Peyer's patch (tissue), 4 donors: ENCODE measurements around the gene EDARADD. TPM values are rescaled to one million over a fixed set of nuclear protein-coding genes. Genes with fewer than 3 reads are reported as not detected.

ENCODE experiments used
- DNase-seq, 3 donors: peaks; one replicate each; pipeline ENCODE4 v3.0.0-alpha.2; 2017 to 2019
- H3K27ac ChIP-seq, 4 donors: fragments of 200-600 bp; sonication (generic); one replicate each; pipeline ENCODE4 v1.5.1; 2016 to 2019
- H3K27me3 ChIP-seq, 2 donors: fragments of 200-600 bp; sonication (generic); one replicate each; pipeline ENCODE4 v1.5.1; 2019
- H3K36me3 ChIP-seq, 3 donors: fragments of 200-600 bp; sonication (generic); one replicate each; pipeline ENCODE4 v1.5.1; 2016 to 2019
- H3K4me1 ChIP-seq, 4 donors: fragments of 200-600 bp; sonication (generic); one replicate each; pipeline ENCODE4 v1.5.1; 2016 to 2019
- H3K4me3 ChIP-seq, 4 donors: fragments of 200-600 bp; sonication (generic); 1 replicate in 3 of 4; 2 replicates in 1 of 4; pipeline ENCODE4 v1.5.1; 2016 to 2019; ENCODE audit warnings: mild to moderate bottlenecking in 1 of 4
- H3K9me3 ChIP-seq, 4 donors: fragments of 200-600 bp; sonication (generic); one replicate each; pipeline ENCODE4 v1.5.1; 2016 to 2019; ENCODE audit warnings: mild to moderate bottlenecking in 1 of 4
- POLR2A ChIP-seq, 2 donors: fragments of 450-650 bp; IDR thresholded peaks; one replicate each; pipeline ENCODE4 v1.5.1; 2017; ENCODE audit warnings: antibody characterized with exemption in 2 of 2, mild to moderate bottlenecking in 2 of 2, moderate library complexity in 2 of 2
- total RNA-seq, 4 donors: library from RNA; depleted of rRNA; stranded (reverse); fragments of >200 nt; gene quantifications; one replicate each; pipeline ENCODE4 v1.1.0, GENCODE V29; 2016
- TF ChIP-seq, protein P1 (sequence below), 6 experiments: fragments of 450-650 bp in 4 of 6; fragments of 200-600 bp in 2 of 6; sonication (generic) in 1 of 6; IDR thresholded peaks; one replicate each; pipeline ENCODE4 v1.5.1; 2017 to 2019; ENCODE audit warnings: antibody characterized with exemption in 6 of 6, mild to moderate bottlenecking in 3 of 6, moderate library complexity in 1 of 6

EDARADD gene
- total RNA-seq, 4 donors from 2014 or later: not detected

GRCh38 chr1:236425031-236425663 is 31.1 kb downstream of the EDARADD start:
- H3K27me3 ChIP-seq: no peaks in the 10 kb centered on the region
- TF ChIP-seq, protein P1, sequence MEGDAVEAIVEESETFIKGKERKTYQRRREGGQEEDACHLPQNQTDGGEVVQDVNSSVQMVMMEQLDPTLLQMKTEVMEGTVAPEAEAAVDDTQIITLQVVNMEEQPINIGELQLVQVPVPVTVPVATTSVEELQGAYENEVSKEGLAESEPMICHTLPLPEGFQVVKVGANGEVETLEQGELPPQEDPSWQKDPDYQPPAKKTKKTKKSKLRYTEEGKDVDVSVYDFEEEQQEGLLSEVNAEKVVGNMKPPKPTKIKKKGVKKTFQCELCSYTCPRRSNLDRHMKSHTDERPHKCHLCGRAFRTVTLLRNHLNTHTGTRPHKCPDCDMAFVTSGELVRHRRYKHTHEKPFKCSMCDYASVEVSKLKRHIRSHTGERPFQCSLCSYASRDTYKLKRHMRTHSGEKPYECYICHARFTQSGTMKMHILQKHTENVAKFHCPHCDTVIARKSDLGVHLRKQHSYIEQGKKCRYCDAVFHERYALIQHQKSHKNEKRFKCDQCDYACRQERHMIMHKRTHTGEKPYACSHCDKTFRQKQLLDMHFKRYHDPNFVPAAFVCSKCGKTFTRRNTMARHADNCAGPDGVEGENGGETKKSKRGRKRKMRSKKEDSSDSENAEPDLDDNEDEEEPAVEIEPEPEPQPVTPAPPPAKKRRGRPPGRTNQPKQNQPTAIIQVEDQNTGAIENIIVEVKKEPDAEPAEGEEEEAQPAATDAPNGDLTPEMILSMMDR (IDR thresholded peaks at IDR 0.05): no peak
- TF ChIP-seq POLR2A (IDR thresholded peaks at IDR 0.05): no peak
- DNase-seq: no peak
- no peak overlapping the region for H3K27ac ChIP-seq
- no peaks in the 10 kb centered on the region for H3K36me3 ChIP-seq
- no peak overlapping the region for H3K4me3 ChIP-seq
- H3K9me3 ChIP-seq: no peaks in the 10 kb centered on the region
- H3K4me1 ChIP-seq: no peaks in the 10 kb centered on the region

- Histone ChIP-seq H3K36me3 (no peaks in the 10 kb centered on the region), H3K4me3 (no peak overlapping the region), H3K9me3 (no peaks in the 10 kb centered on the region), H3K27ac (no peak overlapping the region), H3K4me1 (no peaks in the 10 kb centered on the region), H3K27me3 (no peaks in the 10 kb centered on the region)
- no peak for TF ChIP-seq POLR2A (IDR thresholded peaks at IDR 0.05)
- TF ChIP-seq, protein P1 (IDR thresholded peaks at IDR 0.05): no peak
- no peak for DNase-seq
These were observed 32.1 kb downstream of the EDARADD start for GRCh38 chr1:236426215-236426614.

DNA sequence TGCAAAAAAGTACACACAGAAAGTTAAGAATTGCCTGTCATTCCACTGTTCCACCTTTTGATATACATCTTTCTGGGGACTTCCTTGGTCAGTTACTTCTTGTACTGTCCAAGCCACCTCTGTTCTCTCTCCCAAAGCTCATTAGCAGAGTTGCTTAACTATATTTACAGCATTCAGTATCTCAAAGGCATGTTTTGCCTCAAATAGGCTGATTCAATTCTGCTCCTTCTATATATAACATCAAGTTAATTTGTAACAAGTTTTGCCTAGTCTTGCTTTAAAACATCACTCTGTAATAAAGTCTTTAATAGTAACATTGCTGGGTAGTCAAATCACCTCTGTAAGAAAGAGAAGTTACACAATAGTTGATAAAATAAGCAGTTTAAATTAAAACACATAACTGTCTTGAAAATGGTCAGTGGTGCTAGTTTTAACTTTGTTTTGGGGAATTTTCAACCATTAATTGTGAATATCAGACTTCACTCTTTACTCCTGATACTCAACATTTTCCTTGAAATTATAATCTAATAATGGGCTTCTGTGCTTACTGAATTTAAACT is 35.7 kb downstream of the EDARADD start:
- Histone ChIP-seq H3K4me1 (no peaks in the 10 kb centered on the region), H3K4me3 (no peak overlapping the region), H3K36me3 (no peaks in the 10 kb centered on the region), H3K9me3 (no peaks in the 10 kb centered on the region), H3K27ac (no peak overlapping the region), H3K27me3 (no peaks in the 10 kb centered on the region)
- no peak for DNase-seq
- no peak for TF ChIP-seq POLR2A (IDR thresholded peaks at IDR 0.05)
- TF ChIP-seq, protein P1 (IDR thresholded peaks at IDR 0.05): no peak

DNA sequence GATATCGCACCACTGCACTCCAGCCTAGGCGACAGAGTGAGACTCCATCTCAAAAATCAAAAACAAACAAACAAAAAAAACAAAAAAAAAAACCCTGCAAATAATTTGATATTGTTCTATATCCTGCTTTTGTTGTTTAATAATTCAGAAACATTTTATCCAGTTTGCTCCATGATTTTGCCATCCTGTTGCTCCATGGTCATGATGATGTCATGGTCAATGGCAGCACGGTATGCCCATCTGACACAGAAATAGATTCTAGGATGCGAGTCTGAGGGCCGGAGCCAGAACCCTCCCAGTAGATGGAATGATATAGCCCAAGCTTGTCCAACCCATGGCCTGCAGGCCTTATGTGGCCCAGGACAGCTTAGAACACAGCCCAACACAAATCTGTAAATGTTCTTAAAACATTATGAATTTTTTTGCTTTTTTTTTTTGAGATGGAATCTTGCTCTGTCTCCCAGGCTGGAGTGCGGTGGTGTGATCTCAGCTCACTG is 39.8 kb downstream of the EDARADD start:
- no peaks in the 10 kb centered on the region for H3K36me3 ChIP-seq
- H3K9me3 ChIP-seq: no peaks in the 10 kb centered on the region
- no peak for TF ChIP-seq POLR2A (IDR thresholded peaks at IDR 0.05)
- TF ChIP-seq, protein P1 (IDR thresholded peaks at IDR 0.05): no peak
- no peak for DNase-seq
- H3K27ac ChIP-seq: no peak overlapping the region
- H3K4me1 ChIP-seq: no peaks in the 10 kb centered on the region
- no peaks in the 10 kb centered on the region for H3K27me3 ChIP-seq
- no peak overlapping the region for H3K4me3 ChIP-seq

GRCh38 chr1:236438614-236439013 is 44.5 kb downstream of the EDARADD start:
- no peak for DNase-seq
- no peaks in the 10 kb centered on the region for H3K27me3 ChIP-seq
- H3K9me3 ChIP-seq: no peaks in the 10 kb centered on the region
- H3K36me3 ChIP-seq: no peaks in the 10 kb centered on the region
- no peak overlapping the region for H3K27ac ChIP-seq
- TF ChIP-seq, protein P1 (IDR thresholded peaks at IDR 0.05): no peak
- TF ChIP-seq POLR2A (IDR thresholded peaks at IDR 0.05): no peak
- no peaks in the 10 kb centered on the region for H3K4me1 ChIP-seq
- H3K4me3 ChIP-seq: no peak overlapping the region
